ENCODE data around the gene TSPY10. TPM values are rescaled to one million over a fixed set of nuclear protein-coding genes. Genes with fewer than 3 reads are reported as not detected.

Gene TSPY10
- not detected in 2 replicates for total RNA-seq

DNA sequence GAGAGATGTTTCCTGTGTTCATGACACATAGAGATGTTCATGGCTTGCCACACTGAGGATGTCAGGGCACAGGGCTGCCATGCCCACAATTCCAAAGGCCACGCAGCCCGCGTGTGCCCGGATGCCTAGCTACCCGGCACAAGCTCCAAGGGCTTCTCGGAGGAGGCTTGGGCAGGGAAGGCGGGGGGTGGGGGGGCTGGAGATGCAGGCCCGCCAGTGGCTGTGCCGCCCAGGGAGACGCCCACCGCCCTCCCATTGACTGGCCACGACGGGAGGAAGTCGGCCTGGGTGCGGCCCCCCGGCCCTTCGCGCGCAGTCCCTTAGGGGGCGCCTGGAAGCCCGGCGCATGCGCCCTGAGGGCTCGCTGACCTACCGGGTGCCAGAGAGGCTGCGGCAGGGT, at the start of gene TSPY10:
Gene TSPY10 (plus strand): TSS at position 301 of the 400 bp plus-strand sequence. CDS start 46 bp downstream, at position 347.

GRCh38 chrY:9486967-9487366, 40.7 kb upstream of the TSPY10 start, which contains the start of gene TSPY9:
Gene TSPY9, plus strand, starts transcription at chrY:9487267. Its CDS starts 46 bp downstream, at chrY:9487313.

Other genes with a start within 250 kb of the TSPY10 start
- not detected in 2 replicates for gene TSPY4, start 190.4 kb upstream of the TSPY10 start, total RNA-seq
- not detected in 2 replicates for gene TSPY8, start 170.1 kb upstream of the TSPY10 start, total RNA-seq
- not detected in 2 replicates for gene TSPY3, start 129.5 kb upstream of the TSPY10 start, total RNA-seq
- gene TSPY1, start 60.9 kb upstream of the TSPY10 start, total RNA-seq: not detected in 2 replicates
- not detected in 2 replicates for gene TSPY9, start 40.6 kb upstream of the TSPY10 start, total RNA-seq